Measurements from ENCODE around the gene SUMO1.
A peak's percentile ranks its signal among the peaks of the same experiment; 100 is the strongest.

Gene SUMO1

DNA sequence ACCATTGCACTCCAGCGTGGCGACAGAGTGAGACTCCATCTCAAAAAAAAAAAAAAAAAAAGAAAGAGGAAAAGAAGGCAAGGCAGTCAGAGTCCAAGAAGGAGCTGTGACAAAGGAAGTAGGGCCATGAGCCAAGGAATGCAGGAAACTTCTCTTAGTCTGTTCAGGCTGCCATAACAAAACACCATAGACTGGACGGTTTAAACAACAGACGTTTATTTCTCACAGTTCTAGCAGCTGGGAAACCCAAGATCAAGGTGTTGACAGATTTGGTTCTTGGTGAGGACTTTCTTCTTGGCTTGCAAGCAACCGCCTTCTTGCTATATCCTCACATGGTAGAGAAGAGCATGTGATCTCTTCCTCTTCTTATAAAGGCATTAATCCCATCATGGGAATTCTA lies 13.1 kb upstream of the SUMO1 start:
- TF ChIP-seq TAF1 (IDR thresholded peaks at IDR 0.05; ENCODE audit: borderline replicate concordance, insufficient read depth, low read length): no peak

DNA sequence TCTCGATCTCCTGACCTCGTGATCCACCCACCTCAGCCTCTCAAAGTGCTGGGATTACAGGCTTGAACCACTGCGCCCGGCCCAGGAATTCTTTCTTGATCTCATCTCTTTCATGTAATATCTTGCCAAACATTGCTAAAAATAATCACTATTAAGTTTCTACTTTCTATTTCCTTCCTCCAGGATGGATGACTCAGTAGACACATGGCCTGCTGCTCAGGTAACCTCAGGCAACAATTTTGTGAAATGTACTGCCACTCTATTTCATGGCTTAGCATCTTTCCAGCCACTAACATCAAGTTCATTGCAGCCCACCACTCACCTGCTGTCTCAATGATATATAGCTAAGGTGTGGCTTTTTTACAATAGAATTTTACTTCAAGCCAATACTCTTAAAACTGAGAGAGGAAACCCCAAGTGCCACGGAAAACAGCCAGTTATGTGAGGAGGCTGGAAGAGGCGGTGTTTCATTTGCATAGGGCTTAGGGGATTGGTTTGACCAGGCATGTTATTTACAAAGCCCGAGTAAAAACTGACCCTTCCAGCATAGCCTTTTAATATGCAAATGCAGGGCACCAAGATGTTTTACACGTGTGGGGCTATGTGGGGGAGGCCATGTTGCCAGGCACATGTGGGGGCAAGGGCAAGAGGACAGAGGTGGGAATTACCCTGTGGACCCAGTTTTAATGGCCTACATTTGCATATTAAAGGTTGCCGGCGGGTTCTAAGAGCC lies 11.3 kb upstream of the SUMO1 start:
- TF ChIP-seq, protein P1, sequence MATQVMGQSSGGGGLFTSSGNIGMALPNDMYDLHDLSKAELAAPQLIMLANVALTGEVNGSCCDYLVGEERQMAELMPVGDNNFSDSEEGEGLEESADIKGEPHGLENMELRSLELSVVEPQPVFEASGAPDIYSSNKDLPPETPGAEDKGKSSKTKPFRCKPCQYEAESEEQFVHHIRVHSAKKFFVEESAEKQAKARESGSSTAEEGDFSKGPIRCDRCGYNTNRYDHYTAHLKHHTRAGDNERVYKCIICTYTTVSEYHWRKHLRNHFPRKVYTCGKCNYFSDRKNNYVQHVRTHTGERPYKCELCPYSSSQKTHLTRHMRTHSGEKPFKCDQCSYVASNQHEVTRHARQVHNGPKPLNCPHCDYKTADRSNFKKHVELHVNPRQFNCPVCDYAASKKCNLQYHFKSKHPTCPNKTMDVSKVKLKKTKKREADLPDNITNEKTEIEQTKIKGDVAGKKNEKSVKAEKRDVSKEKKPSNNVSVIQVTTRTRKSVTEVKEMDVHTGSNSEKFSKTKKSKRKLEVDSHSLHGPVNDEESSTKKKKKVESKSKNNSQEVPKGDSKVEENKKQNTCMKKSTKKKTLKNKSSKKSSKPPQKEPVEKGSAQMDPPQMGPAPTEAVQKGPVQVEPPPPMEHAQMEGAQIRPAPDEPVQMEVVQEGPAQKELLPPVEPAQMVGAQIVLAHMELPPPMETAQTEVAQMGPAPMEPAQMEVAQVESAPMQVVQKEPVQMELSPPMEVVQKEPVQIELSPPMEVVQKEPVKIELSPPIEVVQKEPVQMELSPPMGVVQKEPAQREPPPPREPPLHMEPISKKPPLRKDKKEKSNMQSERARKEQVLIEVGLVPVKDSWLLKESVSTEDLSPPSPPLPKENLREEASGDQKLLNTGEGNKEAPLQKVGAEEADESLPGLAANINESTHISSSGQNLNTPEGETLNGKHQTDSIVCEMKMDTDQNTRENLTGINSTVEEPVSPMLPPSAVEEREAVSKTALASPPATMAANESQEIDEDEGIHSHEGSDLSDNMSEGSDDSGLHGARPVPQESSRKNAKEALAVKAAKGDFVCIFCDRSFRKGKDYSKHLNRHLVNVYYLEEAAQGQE (IDR thresholded peaks at IDR 0.05; ENCODE audit: insufficient read depth in 1 of 2, low read depth in 2 of 2, low read length in 2 of 2): no peak
- TF ChIP-seq FOXP2 (optimal IDR thresholded peaks at IDR 0.05; ENCODE audit: borderline replicate concordance, extremely low read depth, extremely low read length, insufficient read depth) (no peak), TAF1 (IDR thresholded peaks at IDR 0.05; ENCODE audit: borderline replicate concordance, insufficient read depth, low read length) (no peak), POLR2AphosphoS5 (IDR thresholded peaks at IDR 0.05; ENCODE audit: low read depth, low read length) (no peak), SIN3A (IDR thresholded peaks at IDR 0.05; ENCODE audit: borderline replicate concordance, insufficient read depth, low read length) (no peak)

DNA sequence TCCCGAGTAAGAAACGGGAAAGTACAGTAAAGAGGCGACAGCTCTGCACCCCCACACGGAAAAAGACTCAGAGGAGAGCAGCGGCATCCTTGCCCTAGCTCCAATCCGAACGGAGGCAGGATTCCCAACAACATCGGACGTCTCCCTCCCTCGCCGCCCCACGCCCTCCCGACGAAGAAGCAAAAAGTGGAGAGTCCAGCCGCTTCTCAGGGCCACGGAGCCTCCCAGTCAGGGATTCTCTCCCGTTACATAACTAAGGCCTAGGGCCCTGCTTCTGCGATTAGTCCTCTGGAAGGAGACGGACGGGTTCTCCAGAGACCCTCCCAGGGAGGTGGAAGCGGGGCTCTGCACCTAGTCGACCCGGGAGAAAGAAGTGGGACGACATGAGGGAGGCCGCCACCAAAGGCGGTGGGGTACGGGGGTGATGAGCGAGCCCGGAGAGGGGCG lies 587 bp downstream of the SUMO1 start:
- TF ChIP-seq TAF1 (IDR thresholded peaks at IDR 0.05; ENCODE audit: borderline replicate concordance, insufficient read depth, low read length) (peak; percentile 35; the same call in 1 of the 2 replicates), SIN3A (IDR thresholded peaks at IDR 0.05; ENCODE audit: borderline replicate concordance, insufficient read depth, low read length) (no peak)

DNA sequence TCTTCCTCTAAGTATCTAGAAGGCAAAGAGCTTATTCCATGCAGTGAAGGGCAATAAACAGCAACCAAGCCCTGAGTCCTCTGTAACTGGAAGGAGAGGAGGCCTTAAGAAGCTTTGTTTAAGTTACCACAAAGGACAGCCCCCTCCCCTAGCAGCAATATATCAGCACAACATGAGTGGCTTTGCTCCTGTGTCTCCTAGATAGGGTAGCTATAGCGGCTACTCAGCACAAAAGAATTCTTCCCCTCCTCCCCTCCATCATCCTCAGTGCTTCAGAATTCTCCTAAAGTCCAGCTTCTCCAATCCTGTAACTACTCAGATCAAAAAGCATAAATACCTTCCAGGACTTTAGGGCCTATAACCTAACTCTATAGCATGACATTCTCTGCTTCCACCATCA lies 16.5 kb downstream of the SUMO1 start:
- TF ChIP-seq POLR2AphosphoS5 (IDR thresholded peaks at IDR 0.05; ENCODE audit: low read depth, low read length) (no peak), FOXP2 (optimal IDR thresholded peaks at IDR 0.05; ENCODE audit: borderline replicate concordance, extremely low read depth, extremely low read length, insufficient read depth) (no peak), TAF1 (IDR thresholded peaks at IDR 0.05; ENCODE audit: borderline replicate concordance, insufficient read depth, low read length) (no peak), SIN3A (IDR thresholded peaks at IDR 0.05; ENCODE audit: borderline replicate concordance, insufficient read depth, low read length) (no peak)
- TF ChIP-seq, protein P1 (IDR thresholded peaks at IDR 0.05; ENCODE audit: insufficient read depth in 1 of 2, low read depth in 2 of 2, low read length in 2 of 2): no peak

DNA sequence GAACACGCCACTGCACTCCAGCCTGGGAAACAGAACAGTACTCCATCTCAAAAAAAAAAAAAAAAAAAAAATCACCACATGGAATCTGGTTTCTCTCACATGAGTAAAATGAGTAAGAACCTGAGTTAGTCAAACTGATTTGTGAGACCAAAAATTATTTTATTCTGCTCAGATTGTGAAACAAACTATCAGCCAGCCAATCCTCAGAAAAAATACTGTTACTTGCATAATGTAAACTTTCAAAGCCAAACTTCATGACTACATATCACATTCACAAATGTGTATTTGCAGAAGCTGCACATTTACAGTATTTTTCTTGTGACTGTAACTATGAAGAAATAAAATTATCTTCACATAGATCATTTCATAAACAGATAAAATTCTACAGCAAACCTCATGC lies 23.2 kb downstream of the SUMO1 start:
- TF ChIP-seq TAF1 (IDR thresholded peaks at IDR 0.05; ENCODE audit: borderline replicate concordance, insufficient read depth, low read length): no peak
- no peak for TF ChIP-seq POLR2AphosphoS5 (IDR thresholded peaks at IDR 0.05; ENCODE audit: low read depth, low read length)
- TF ChIP-seq FOXP2 (optimal IDR thresholded peaks at IDR 0.05; ENCODE audit: borderline replicate concordance, extremely low read depth, extremely low read length, insufficient read depth): no peak
- TF ChIP-seq, protein P1 (IDR thresholded peaks at IDR 0.05; ENCODE audit: insufficient read depth in 1 of 2, low read depth in 2 of 2, low read length in 2 of 2): no peak
- no peak for TF ChIP-seq SIN3A (IDR thresholded peaks at IDR 0.05; ENCODE audit: borderline replicate concordance, insufficient read depth, low read length)

DNA sequence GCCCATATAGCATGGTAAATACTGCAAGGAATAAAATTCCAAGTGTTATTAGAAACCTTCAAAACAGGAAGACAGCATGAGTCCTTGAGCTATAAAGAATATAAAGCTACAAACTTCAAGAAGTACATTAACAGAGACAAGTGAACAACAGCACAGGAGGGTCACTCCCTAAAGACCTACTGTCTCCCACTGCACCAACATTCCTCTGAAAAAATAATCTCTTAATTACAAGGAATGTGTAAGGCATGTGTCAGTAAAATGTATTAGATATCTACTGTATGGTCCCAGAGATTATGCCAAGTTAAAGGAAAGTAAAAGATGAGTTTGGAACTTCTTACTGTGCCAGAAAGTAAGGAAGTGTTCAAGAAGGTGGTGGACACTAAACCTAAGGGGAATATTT lies 29.9 kb downstream of the SUMO1 start:
- TF ChIP-seq, protein P1 (IDR thresholded peaks at IDR 0.05; ENCODE audit: insufficient read depth in 1 of 2, low read depth in 2 of 2, low read length in 2 of 2): no peak
- TF ChIP-seq FOXP2 (optimal IDR thresholded peaks at IDR 0.05; ENCODE audit: borderline replicate concordance, extremely low read depth, extremely low read length, insufficient read depth) (no peak), SIN3A (IDR thresholded peaks at IDR 0.05; ENCODE audit: borderline replicate concordance, insufficient read depth, low read length) (no peak), TAF1 (IDR thresholded peaks at IDR 0.05; ENCODE audit: borderline replicate concordance, insufficient read depth, low read length) (no peak), POLR2AphosphoS5 (IDR thresholded peaks at IDR 0.05; ENCODE audit: low read depth, low read length) (no peak)

Data from PFSK-1 (cell line).